MM.1S (cell line): Measurements from ENCODE around the gene EFNA5.

Experiments used
- EZH2 ChIP-seq: fragments of 300-600 bp; sonication (generic); optimal IDR thresholded peaks from 2 replicates; pipeline ENCODE3; 2017; ENCODE audit warnings: low read depth, mild to moderate bottlenecking, antibody characterized with exemption, low read length, mixed read lengths
- EZH2phosphoT487 ChIP-seq: fragments of 300-600 bp; sonication (generic); IDR thresholded peaks from 2 replicates; pipeline ENCODE4 v1.6.1; 2018; ENCODE audit warnings: antibody characterized with exemption, low read length
- TF ChIP-seq, protein P1 (sequence below): fragments of 300-600 bp; sonication (generic); IDR thresholded peaks from 2 replicates; pipeline ENCODE4 v1.5.1; 2016; ENCODE audit warnings: antibody characterized with exemption, low read length, mixed read lengths

DNA sequence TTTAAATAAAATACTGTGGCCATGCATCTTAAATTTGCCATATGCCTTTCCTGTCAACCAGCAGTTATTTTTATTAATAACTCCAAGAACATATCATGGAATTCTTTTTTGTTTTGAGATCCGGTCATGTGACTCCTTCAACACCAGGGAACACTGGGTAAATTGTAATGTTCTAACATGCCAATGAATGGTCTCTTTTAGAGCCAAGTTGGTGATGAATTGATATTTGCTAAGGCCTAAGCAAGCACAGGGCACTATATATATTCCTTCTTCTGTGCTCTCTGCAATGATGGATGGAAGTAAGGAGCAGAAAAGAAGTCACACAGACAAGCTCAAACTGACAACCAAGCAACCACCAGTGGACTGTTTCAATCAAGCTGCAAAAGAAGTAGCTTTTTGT is 124.0 kb downstream of the EFNA5 start:
- TF ChIP-seq EZH2 (no peak), EZH2phosphoT487 (no peak)
- TF ChIP-seq, protein P1, sequence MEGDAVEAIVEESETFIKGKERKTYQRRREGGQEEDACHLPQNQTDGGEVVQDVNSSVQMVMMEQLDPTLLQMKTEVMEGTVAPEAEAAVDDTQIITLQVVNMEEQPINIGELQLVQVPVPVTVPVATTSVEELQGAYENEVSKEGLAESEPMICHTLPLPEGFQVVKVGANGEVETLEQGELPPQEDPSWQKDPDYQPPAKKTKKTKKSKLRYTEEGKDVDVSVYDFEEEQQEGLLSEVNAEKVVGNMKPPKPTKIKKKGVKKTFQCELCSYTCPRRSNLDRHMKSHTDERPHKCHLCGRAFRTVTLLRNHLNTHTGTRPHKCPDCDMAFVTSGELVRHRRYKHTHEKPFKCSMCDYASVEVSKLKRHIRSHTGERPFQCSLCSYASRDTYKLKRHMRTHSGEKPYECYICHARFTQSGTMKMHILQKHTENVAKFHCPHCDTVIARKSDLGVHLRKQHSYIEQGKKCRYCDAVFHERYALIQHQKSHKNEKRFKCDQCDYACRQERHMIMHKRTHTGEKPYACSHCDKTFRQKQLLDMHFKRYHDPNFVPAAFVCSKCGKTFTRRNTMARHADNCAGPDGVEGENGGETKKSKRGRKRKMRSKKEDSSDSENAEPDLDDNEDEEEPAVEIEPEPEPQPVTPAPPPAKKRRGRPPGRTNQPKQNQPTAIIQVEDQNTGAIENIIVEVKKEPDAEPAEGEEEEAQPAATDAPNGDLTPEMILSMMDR: no peak
